ENCODE data around the gene ALDH1L2. TPM values are rescaled to one million over a fixed set of nuclear protein-coding genes. Genes with fewer than 3 reads are reported as not detected.

The ALDH1L2 gene
- total RNA-seq, 1 donor from 2014 or later = 1.4 TPM

DNA sequence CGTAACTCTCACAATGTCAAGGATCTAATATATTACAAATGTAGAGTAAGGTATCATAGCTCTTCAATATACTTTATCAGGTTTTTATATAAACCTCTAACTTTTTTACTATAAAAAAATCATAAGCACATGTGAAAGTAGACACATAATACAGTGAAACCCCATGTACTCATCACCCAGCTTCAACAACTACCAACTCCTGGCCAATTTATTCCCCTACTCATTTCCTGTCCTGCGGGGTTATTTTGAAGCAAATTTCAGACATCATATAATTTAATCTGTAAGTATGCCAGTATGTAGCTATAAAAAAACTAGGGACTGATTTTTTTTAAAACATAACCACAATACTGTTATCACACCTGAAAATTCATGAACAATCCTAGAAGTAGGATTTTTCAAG lies 50.4 kb downstream of the ALDH1L2 start:
- H3K27me3 Mint-ChIP-seq (ENCODE audit: unreplicated experiment) = no peaks in the 10 kb centered on the region
- H3K4me3 Mint-ChIP-seq (ENCODE audit: unreplicated experiment) = no peak overlapping the region
- no peaks in the 10 kb centered on the region for H3K4me1 Mint-ChIP-seq (ENCODE audit: unreplicated experiment)
- no peak for DNase-seq (ENCODE audit: low spot score)
- H3K9me3 Mint-ChIP-seq (ENCODE audit: unreplicated experiment) = no peaks in the 10 kb centered on the region
- TF ChIP-seq CTCF (IDR thresholded peaks at IDR 0.05; ENCODE audit: unreplicated experiment) = no peak
- H3K27ac Mint-ChIP-seq (ENCODE audit: unreplicated experiment) = no peak overlapping the region
- no peaks in the 10 kb centered on the region for H3K36me3 Mint-ChIP-seq (ENCODE audit: low read depth, unreplicated experiment)

GRCh38 chr12:105032703-105033357 lies 51.4 kb downstream of the ALDH1L2 start:
- no peak for TF ChIP-seq CTCF (IDR thresholded peaks at IDR 0.05; ENCODE audit: unreplicated experiment)
- no peak overlapping the region for H3K27ac Mint-ChIP-seq (ENCODE audit: unreplicated experiment)
- H3K4me3 Mint-ChIP-seq (ENCODE audit: unreplicated experiment) = no peak overlapping the region
- H3K27me3 Mint-ChIP-seq (ENCODE audit: unreplicated experiment) = no peaks in the 10 kb centered on the region
- no peaks in the 10 kb centered on the region for H3K4me1 Mint-ChIP-seq (ENCODE audit: unreplicated experiment)
- H3K9me3 Mint-ChIP-seq (ENCODE audit: unreplicated experiment) = no peaks in the 10 kb centered on the region
- no peak for DNase-seq (ENCODE audit: low spot score)
- no peaks in the 10 kb centered on the region for H3K36me3 Mint-ChIP-seq (ENCODE audit: low read depth, unreplicated experiment)

GRCh38 chr12:105030820-105031807 lies 53.1 kb downstream of the ALDH1L2 start:
- H3K4me3 Mint-ChIP-seq (ENCODE audit: unreplicated experiment) = no peak overlapping the region
- H3K4me1 Mint-ChIP-seq (ENCODE audit: unreplicated experiment) = no peaks in the 10 kb centered on the region
- H3K27me3 Mint-ChIP-seq (ENCODE audit: unreplicated experiment) = no peaks in the 10 kb centered on the region
- no peaks in the 10 kb centered on the region for H3K36me3 Mint-ChIP-seq (ENCODE audit: low read depth, unreplicated experiment)
- no peak for DNase-seq (ENCODE audit: low spot score)
- H3K9me3 Mint-ChIP-seq (ENCODE audit: unreplicated experiment) = no peaks in the 10 kb centered on the region
- no peak for TF ChIP-seq CTCF (IDR thresholded peaks at IDR 0.05; ENCODE audit: unreplicated experiment)
- no peak overlapping the region for H3K27ac Mint-ChIP-seq (ENCODE audit: unreplicated experiment)

DNA sequence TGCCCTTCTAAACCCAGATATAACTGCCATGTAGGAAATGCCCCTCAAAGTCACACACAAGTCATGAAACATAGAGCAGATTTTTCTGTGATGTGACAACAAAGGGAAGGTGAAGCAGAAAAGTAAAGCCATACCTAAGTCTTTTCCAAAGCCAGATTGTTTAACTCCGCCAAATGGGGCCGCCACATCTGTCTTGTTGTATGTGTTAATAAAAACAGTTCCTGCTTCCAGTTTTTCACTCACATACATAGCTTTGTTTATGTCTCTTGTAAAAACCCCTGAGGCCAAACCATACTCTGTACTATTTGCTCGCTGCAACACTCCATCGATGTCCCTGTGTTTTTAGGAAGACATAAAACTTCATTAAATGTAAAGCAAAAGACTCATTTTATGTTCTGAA lies 57.8 kb downstream of the ALDH1L2 start:
- no peak overlapping the region for H3K27ac Mint-ChIP-seq (ENCODE audit: unreplicated experiment)

More for the DNA sequence above, 57.8 kb downstream of the ALDH1L2 start:
- DNase-seq (ENCODE audit: low spot score) = no peak
- no peaks in the 10 kb centered on the region for H3K4me1 Mint-ChIP-seq (ENCODE audit: unreplicated experiment)
- H3K9me3 Mint-ChIP-seq (ENCODE audit: unreplicated experiment) = no peaks in the 10 kb centered on the region
- H3K36me3 Mint-ChIP-seq (ENCODE audit: low read depth, unreplicated experiment) = no peaks in the 10 kb centered on the region
- H3K27me3 Mint-ChIP-seq (ENCODE audit: unreplicated experiment) = no peaks in the 10 kb centered on the region
- TF ChIP-seq CTCF (IDR thresholded peaks at IDR 0.05; ENCODE audit: unreplicated experiment) = no peak
- H3K4me3 Mint-ChIP-seq (ENCODE audit: unreplicated experiment) = no peak overlapping the region
